K562 (cell line): ENCODE data around the gene CCDC175.

Source experiments
- CTCF ChIP-seq, 3 experiments: IDR thresholded peaks in 2 of 3; conservative IDR thresholded peaks in 1 of 3; 2 replicates each; pipeline ENCODE4 v1.5.1; 2011 to 2012; ENCODE audit warnings: low read length in 3 of 3, mild to moderate bottlenecking in 3 of 3, control low read depth in 2 of 3, improper control_type of control experiment in 1 of 3, inconsistent platforms in 1 of 3, low read depth in 1 of 3, mixed read lengths in 1 of 3, moderate library complexity in 1 of 3; ENCODE audit not compliant: insufficient read depth in 2 of 3
- DLX4 ChIP-seq: fragments of 250-450 bp; sonication (Bioruptor Pico); IDR thresholded peaks from 2 replicates; pipeline ENCODE4 v1.6.1; 2021; ENCODE audit warnings: mild to moderate bottlenecking
- FOXO4 ChIP-seq: fragments of 450-650 bp; formaldehyde crosslinking; IDR thresholded peaks from 2 replicates; pipeline ENCODE4 v1.4.0; 2020; ENCODE audit warnings: mild to moderate bottlenecking, moderate library complexity
- RNF2 ChIP-seq: sonication (generic); IDR thresholded peaks from 2 replicates; pipeline ENCODE4 v1.6.1; 2016
- SMC3 ChIP-seq: conservative IDR thresholded peaks from 2 replicates; pipeline ENCODE4 v1.6.1; 2011; ENCODE audit warnings: low read depth, low read length, improper control_type of control experiment; ENCODE audit not compliant: insufficient read depth
- ZBED1 ChIP-seq: IDR thresholded peaks from 2 replicates; pipeline ENCODE4 v1.6.1; 2014
- ZBTB43 ChIP-seq: sonication (generic); formaldehyde crosslinking; IDR thresholded peaks from 2 replicates; pipeline ENCODE4 v1.8.0; 2023; ENCODE audit warnings: mild to moderate bottlenecking, missing genetic modification reagents
- ZFX ChIP-seq: sonication (generic); formaldehyde crosslinking; IDR thresholded peaks from 2 replicates; pipeline ENCODE4 v1.8.0; 2022; ENCODE audit warnings: mild to moderate bottlenecking, missing genetic modification reagents, moderate library complexity
- ZNF512 ChIP-seq: IDR thresholded peaks from 2 replicates; pipeline ENCODE4 v1.6.1; 2016; ENCODE audit warnings: missing genetic modification characterization, missing compliant biosample characterization

GRCh38 chr14:59455411-59455810 is 121.2 kb downstream of the CCDC175 start:
- TF ChIP-seq FOXO4 (CRISPR knock-in tag) (no peak), CTCF (IDR thresholded peaks at IDR 0.05 in 2 of 3, conservative IDR thresholded peaks at IDR 0.05 in 1 of 3; ENCODE audit: insufficient read depth in 2 of 3, low read depth in 1 of 3, low read length in 3 of 3) (no peak), ZBTB43 (CRISPR knock-in tag) (no peak), DLX4 (CRISPR knock-in tag) (no peak), ZNF512 (tag) (no peak), SMC3 (no peak), ZBED1 (no peak), RNF2 (no peak), ZFX (CRISPR knock-in tag) (no peak)
